ENCODE data around the gene ANXA8.

ANXA8 gene

DNA sequence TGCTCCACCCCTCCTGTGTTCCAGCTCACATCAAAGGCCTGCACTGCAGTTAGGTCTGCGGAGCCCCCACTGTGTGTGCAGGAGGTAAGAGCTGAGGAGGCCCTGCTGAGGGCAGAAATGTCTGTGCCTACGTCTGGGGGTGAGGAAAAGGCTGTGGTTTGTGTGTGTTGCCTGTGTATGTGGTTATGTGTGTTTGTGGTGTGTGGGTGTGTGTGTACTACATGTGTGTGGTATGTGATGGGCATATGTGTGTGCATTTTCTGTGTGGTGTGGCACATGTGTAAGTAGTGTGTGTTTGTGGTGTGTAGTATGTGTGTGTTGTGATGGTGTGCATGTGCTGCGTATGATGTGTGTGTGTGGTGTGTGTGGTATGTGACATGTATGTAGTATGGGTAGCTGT lies 36.2 kb downstream of the ANXA8 start:
- Histone ChIP-seq H3K27ac (ENCODE audit: low read depth, low read length) (no peak overlapping the region), H3K4me1 (ENCODE audit: control insufficient read depth in 1 of 2, insufficient read depth in 2 of 2, low read length in 2 of 2) (no peaks in the 10 kb centered on the region), H3K9me3 (ENCODE audit: control insufficient read depth in 1 of 2, low read length in 2 of 2) (peaks cover 7 to 20% of the 10 kb centered on the region in 2 donors), H3K9ac (ENCODE audit: low read depth in 1 of 2, low read length in 2 of 2) (no peak overlapping the region), H3K36me3 (ENCODE audit: control insufficient read depth in 1 of 2, insufficient read depth in 2 of 2, low read length in 2 of 2) (no peaks in the 10 kb centered on the region), H3K27me3 (ENCODE audit: control insufficient read depth in 1 of 2, insufficient read depth in 2 of 2, low read length in 2 of 2) (peaks cover 0 to 4% of the 10 kb centered on the region in 2 donors), H3K4me3 (ENCODE audit: low read depth in 1 of 2, low read length in 2 of 2) (no peak overlapping the region)

DNA sequence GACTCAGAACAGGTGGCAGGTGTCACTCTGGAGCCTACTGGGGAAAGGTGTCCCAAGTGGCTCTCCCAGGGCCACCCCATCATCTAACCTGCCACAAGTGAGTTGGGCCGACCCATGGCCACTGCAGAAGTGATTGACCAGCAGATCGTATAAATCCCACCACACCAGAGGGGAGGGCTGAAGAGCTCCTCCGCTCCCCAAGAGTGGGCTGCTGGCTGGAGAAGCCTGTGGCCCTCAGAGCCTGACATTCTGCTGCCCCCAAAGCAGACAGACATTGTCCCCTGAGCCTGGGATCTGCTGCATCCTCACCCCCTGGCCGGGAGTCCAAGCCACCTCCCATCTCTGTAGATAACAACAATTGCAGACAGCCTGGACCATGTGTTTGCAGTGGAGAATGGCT lies 36.7 kb downstream of the ANXA8 start:
- Histone ChIP-seq H3K9me3 (ENCODE audit: control insufficient read depth in 1 of 2, low read length in 2 of 2) (peaks cover 7 to 20% of the 10 kb centered on the region in 2 donors), H3K4me1 (ENCODE audit: control insufficient read depth in 1 of 2, insufficient read depth in 2 of 2, low read length in 2 of 2) (no peaks in the 10 kb centered on the region), H3K27ac (ENCODE audit: low read depth, low read length) (no peak overlapping the region)

DNA sequence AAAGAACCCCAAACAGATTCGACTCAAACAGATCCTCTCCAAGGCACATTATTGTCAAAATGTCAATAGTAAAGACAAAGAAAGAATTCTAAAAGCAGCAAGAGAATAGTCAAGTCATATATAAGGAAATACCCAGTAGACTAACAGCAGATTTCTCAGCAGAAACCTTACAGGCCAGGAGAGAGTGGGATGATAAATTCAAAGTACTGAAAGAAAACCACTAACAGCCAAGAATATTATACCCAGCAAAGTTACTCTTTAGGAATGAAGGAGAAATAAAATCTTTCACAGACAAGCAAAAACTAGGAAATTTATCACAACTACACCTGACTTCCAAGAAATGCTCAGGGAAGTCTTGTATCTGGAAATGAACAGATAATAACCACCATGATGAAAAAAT lies 38.2 kb downstream of the ANXA8 start:
- H3K36me3 ChIP-seq (ENCODE audit: control insufficient read depth in 1 of 2, insufficient read depth in 2 of 2, low read length in 2 of 2): no peaks in the 10 kb centered on the region
- no peaks in the 10 kb centered on the region for H3K27me3 ChIP-seq (ENCODE audit: control insufficient read depth in 1 of 2, insufficient read depth in 2 of 2, low read length in 2 of 2)
- H3K9me3 ChIP-seq (ENCODE audit: control insufficient read depth in 1 of 2, low read length in 2 of 2): peaks cover 7 to 20% of the 10 kb centered on the region in 2 donors
- H3K4me1 ChIP-seq (ENCODE audit: control insufficient read depth in 1 of 2, insufficient read depth in 2 of 2, low read length in 2 of 2): no peaks in the 10 kb centered on the region
- no peak overlapping the region for H3K27ac ChIP-seq (ENCODE audit: low read depth, low read length)
- no peak overlapping the region for H3K9ac ChIP-seq (ENCODE audit: low read depth in 1 of 2, low read length in 2 of 2)
- no peak overlapping the region for H3K4me3 ChIP-seq (ENCODE audit: low read depth in 1 of 2, low read length in 2 of 2)

More for the DNA sequence above, 36.7 kb downstream of the ANXA8 start:
- Histone ChIP-seq H3K36me3 (ENCODE audit: control insufficient read depth in 1 of 2, insufficient read depth in 2 of 2, low read length in 2 of 2) (no peaks in the 10 kb centered on the region), H3K4me3 (ENCODE audit: low read depth in 1 of 2, low read length in 2 of 2) (no peak overlapping the region), H3K27me3 (ENCODE audit: control insufficient read depth in 1 of 2, insufficient read depth in 2 of 2, low read length in 2 of 2) (peaks cover 0 to under 1% of the 10 kb centered on the region in 2 donors), H3K9ac (ENCODE audit: low read depth in 1 of 2, low read length in 2 of 2) (no peak overlapping the region)

DNA sequence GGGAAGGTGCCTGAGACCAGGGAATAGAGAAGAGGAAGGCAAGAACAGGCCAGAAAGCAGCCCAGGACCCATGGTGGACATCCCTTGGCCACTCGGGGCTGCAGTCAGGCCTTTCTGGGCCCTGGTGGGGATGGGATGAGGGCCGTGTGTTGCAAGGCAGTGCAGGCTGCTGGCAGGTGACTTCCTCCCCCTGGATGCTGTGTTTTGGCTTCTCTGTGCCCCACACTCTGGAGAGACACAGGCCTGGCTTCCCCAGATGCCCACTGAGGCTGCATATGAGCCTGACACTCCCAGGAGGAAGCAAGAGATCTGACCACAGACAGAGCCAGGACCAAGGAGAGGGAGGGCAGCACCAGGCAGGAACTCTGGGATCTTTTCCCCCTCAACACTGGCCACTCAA lies 39.9 kb downstream of the ANXA8 start:
- Histone ChIP-seq H3K9me3 (ENCODE audit: control insufficient read depth in 1 of 2, low read length in 2 of 2) (peaks cover 7 to 20% of the 10 kb centered on the region in 2 donors), H3K27me3 (ENCODE audit: control insufficient read depth in 1 of 2, insufficient read depth in 2 of 2, low read length in 2 of 2) (peaks cover 0 to 3% of the 10 kb centered on the region in 2 donors), H3K27ac (ENCODE audit: low read depth, low read length) (no peak overlapping the region), H3K4me1 (ENCODE audit: control insufficient read depth in 1 of 2, insufficient read depth in 2 of 2, low read length in 2 of 2) (no peaks in the 10 kb centered on the region), H3K9ac (ENCODE audit: low read depth in 1 of 2, low read length in 2 of 2) (no peak overlapping the region), H3K4me3 (ENCODE audit: low read depth in 1 of 2, low read length in 2 of 2) (no peak overlapping the region), H3K36me3 (ENCODE audit: control insufficient read depth in 1 of 2, insufficient read depth in 2 of 2, low read length in 2 of 2) (no peaks in the 10 kb centered on the region)

DNA sequence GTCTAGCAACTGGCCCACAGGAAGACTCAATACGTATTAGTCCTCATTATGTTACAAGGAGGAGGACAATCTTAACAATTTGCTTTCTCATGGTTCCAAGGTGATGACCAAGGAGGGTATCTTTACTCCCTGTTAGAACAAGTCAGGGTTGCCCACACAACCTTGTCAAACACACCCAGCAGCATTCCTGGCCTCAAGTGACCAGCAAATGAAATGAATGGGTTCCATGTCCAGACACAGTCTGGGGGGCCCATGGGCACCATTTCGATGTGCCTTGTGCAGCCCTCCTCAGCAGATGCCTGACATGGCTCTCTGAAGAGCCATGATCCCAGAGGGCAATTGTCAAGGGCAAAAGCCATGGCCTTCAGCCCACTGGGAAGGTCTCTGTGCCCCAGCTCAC lies 40.8 kb downstream of the ANXA8 start:
- Histone ChIP-seq H3K9ac (ENCODE audit: low read depth in 1 of 2, low read length in 2 of 2) (no peak overlapping the region), H3K36me3 (ENCODE audit: control insufficient read depth in 1 of 2, insufficient read depth in 2 of 2, low read length in 2 of 2) (no peaks in the 10 kb centered on the region), H3K27ac (ENCODE audit: low read depth, low read length) (no peak overlapping the region), H3K4me1 (ENCODE audit: control insufficient read depth in 1 of 2, insufficient read depth in 2 of 2, low read length in 2 of 2) (no peaks in the 10 kb centered on the region), H3K4me3 (ENCODE audit: low read depth in 1 of 2, low read length in 2 of 2) (no peak overlapping the region), H3K27me3 (ENCODE audit: control insufficient read depth in 1 of 2, insufficient read depth in 2 of 2, low read length in 2 of 2) (peaks cover 0 to 3% of the 10 kb centered on the region in 2 donors), H3K9me3 (ENCODE audit: control insufficient read depth in 1 of 2, low read length in 2 of 2) (peaks cover 7 to 20% of the 10 kb centered on the region in 2 donors)

DNA sequence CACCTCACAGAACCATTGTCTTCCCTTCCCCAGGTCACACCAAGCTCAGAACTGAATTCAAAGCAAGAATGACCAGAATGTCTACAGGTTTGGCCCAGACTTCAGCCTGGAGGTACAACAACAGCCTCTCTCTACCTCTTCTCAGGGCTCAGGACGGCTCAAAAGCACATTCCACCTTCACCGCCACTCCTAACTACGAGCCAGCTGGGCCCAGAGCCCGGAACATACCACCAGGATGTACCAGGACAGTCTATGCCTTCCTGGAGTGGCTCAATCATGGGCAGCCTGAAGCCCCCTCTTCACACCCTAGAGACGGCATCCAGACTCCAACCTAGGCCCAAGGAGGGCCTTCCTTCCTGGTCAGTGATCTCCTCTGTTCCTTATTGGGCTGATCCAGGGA lies 41.6 kb downstream of the ANXA8 start:
- Histone ChIP-seq H3K27me3 (ENCODE audit: control insufficient read depth in 1 of 2, insufficient read depth in 2 of 2, low read length in 2 of 2) (peaks cover 0 to 3% of the 10 kb centered on the region in 2 donors), H3K4me1 (ENCODE audit: control insufficient read depth in 1 of 2, insufficient read depth in 2 of 2, low read length in 2 of 2) (no peaks in the 10 kb centered on the region), H3K9me3 (ENCODE audit: control insufficient read depth in 1 of 2, low read length in 2 of 2) (peaks cover 7 to 20% of the 10 kb centered on the region in 2 donors), H3K4me3 (ENCODE audit: low read depth in 1 of 2, low read length in 2 of 2) (no peak overlapping the region), H3K36me3 (ENCODE audit: control insufficient read depth in 1 of 2, insufficient read depth in 2 of 2, low read length in 2 of 2) (no peaks in the 10 kb centered on the region), H3K27ac (ENCODE audit: low read depth, low read length) (no peak overlapping the region), H3K9ac (ENCODE audit: low read depth in 1 of 2, low read length in 2 of 2) (no peak overlapping the region)

DNA sequence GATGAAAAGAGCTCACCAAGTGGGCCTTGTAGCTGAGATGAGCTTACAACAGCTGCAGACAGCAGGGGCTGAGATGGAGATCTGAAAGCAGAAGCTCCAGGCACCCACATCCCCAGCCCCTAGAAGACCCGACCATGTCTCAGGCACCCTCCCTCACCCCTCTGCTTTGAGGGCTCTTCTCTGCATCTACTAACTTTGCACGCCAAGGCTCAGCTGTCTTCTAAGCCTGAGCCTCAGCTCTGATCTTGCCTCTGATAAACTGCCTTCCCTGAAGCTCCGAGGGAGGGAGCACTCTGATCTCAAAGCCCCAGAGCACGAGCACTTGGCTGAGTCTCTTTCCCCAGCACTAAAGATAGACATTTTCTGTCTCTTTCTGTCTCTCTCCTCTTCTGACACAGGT lies 42.0 kb downstream of the ANXA8 start:
- Histone ChIP-seq H3K9ac (ENCODE audit: low read depth in 1 of 2, low read length in 2 of 2) (no peak overlapping the region), H3K27ac (ENCODE audit: low read depth, low read length) (no peak overlapping the region), H3K36me3 (ENCODE audit: control insufficient read depth in 1 of 2, insufficient read depth in 2 of 2, low read length in 2 of 2) (no peaks in the 10 kb centered on the region), H3K4me3 (ENCODE audit: low read depth in 1 of 2, low read length in 2 of 2) (no peak overlapping the region), H3K4me1 (ENCODE audit: control insufficient read depth in 1 of 2, insufficient read depth in 2 of 2, low read length in 2 of 2) (no peaks in the 10 kb centered on the region), H3K9me3 (ENCODE audit: control insufficient read depth in 1 of 2, low read length in 2 of 2) (peaks cover 7 to 20% of the 10 kb centered on the region in 2 donors), H3K27me3 (ENCODE audit: control insufficient read depth in 1 of 2, insufficient read depth in 2 of 2, low read length in 2 of 2) (peaks cover 0 to 3% of the 10 kb centered on the region in 2 donors)

DNA sequence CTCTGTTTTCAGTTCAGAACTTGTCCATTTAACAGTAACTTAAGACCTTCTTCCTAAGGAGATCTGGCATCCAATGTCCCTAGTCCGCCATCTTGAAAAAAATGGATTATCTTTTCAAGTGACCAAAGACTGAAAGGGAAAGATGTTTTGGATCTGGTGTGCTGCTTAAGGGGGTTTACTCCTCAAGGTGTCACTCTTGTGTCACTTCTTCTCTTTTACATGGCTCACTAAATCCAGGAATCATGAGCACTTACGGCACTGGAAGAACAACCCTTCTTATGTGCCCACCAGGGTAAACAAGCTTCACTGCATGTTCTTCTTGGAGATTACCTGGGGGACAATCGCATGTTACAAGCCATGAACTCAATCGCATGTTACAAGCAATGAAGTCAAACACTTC lies 43.7 kb downstream of the ANXA8 start:
- peaks cover 0 to 4% of the 10 kb centered on the region in 2 donors for H3K9me3 ChIP-seq (ENCODE audit: control insufficient read depth in 1 of 2, low read length in 2 of 2)
- no peak overlapping the region for H3K9ac ChIP-seq (ENCODE audit: low read depth in 1 of 2, low read length in 2 of 2)
- H3K36me3 ChIP-seq (ENCODE audit: control insufficient read depth in 1 of 2, insufficient read depth in 2 of 2, low read length in 2 of 2): no peaks in the 10 kb centered on the region
- H3K4me3 ChIP-seq (ENCODE audit: low read depth in 1 of 2, low read length in 2 of 2): no peak overlapping the region
- no peaks in the 10 kb centered on the region for H3K4me1 ChIP-seq (ENCODE audit: control insufficient read depth in 1 of 2, insufficient read depth in 2 of 2, low read length in 2 of 2)
- peaks cover 0 to 3% of the 10 kb centered on the region in 2 donors for H3K27me3 ChIP-seq (ENCODE audit: control insufficient read depth in 1 of 2, insufficient read depth in 2 of 2, low read length in 2 of 2)
- H3K27ac ChIP-seq (ENCODE audit: low read depth, low read length): no peak overlapping the region

DNA sequence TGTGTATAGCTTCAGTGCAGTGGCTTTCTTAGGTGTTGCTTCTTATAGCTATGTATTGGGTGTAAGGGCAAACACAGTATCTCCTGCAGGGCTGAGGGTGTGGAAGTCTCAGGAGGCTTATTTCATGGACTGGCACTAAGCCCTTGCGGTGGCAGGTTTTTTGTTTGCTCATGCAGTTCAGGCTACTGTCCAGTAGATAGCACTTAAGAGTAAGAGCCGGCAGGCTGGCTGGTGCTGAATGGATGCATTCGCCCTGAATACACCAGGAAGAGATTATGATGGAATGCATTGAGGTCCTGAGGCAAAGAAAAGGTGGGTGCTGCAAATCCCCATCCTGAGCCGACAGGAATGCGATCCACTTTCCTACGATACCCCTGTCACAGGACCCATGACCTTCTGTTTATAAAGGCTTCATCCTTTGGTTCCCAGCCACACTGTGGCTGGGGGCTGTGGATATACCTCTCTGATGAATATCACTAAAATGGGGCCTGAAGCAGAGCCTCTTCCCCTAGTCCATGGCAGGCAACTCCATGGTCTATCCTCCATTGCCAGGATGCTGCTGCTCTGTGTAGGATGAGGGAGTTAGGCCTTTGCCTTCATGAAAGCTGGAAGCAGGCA lies 44.9 kb downstream of the ANXA8 start:
- Histone ChIP-seq H3K36me3 (ENCODE audit: control insufficient read depth in 1 of 2, insufficient read depth in 2 of 2, low read length in 2 of 2) (no peaks in the 10 kb centered on the region), H3K9me3 (ENCODE audit: control insufficient read depth in 1 of 2, low read length in 2 of 2) (no peaks in the 10 kb centered on the region), H3K4me3 (ENCODE audit: low read depth in 1 of 2, low read length in 2 of 2) (no peak overlapping the region), H3K9ac (ENCODE audit: low read depth in 1 of 2, low read length in 2 of 2) (no peak overlapping the region), H3K4me1 (ENCODE audit: control insufficient read depth in 1 of 2, insufficient read depth in 2 of 2, low read length in 2 of 2) (no peaks in the 10 kb centered on the region), H3K27ac (ENCODE audit: low read depth, low read length) (no peak overlapping the region), H3K27me3 (ENCODE audit: control insufficient read depth in 1 of 2, insufficient read depth in 2 of 2, low read length in 2 of 2) (peaks cover 0 to 3% of the 10 kb centered on the region in 2 donors)

DNA sequence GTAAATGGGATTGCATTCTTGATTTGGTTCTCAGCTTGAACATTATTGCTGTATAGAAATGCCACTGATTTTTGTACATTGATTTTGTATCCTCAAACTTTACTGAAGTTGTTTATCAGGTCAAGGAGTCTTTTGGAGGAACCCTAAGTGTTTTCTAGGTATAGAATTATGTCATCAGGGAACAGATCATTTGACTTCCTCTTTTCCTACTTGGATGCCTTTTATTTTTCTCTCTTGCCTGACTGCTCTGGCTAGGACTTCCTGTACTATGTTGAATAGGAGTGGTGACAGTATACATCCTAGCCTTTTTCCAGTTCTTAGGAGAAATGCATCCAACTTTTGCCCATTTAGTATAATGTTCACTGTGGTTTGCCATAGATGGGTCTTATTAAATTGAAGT lies 48.8 kb downstream of the ANXA8 start:
- H3K9ac ChIP-seq (ENCODE audit: low read depth in 1 of 2, low read length in 2 of 2): no peak overlapping the region
- no peaks in the 10 kb centered on the region for H3K4me1 ChIP-seq (ENCODE audit: control insufficient read depth in 1 of 2, insufficient read depth in 2 of 2, low read length in 2 of 2)
- no peak overlapping the region for H3K4me3 ChIP-seq (ENCODE audit: low read depth in 1 of 2, low read length in 2 of 2)
- H3K9me3 ChIP-seq (ENCODE audit: control insufficient read depth in 1 of 2, low read length in 2 of 2): no peaks in the 10 kb centered on the region
- H3K36me3 ChIP-seq (ENCODE audit: control insufficient read depth in 1 of 2, insufficient read depth in 2 of 2, low read length in 2 of 2): no peaks in the 10 kb centered on the region
- H3K27me3 ChIP-seq (ENCODE audit: control insufficient read depth in 1 of 2, insufficient read depth in 2 of 2, low read length in 2 of 2): peaks cover 0 to 3% of the 10 kb centered on the region in 2 donors
- H3K27ac ChIP-seq (ENCODE audit: low read depth, low read length): no peak overlapping the region

Measured in duodenal mucosa (tissue), 2 donors.